ENCODE results near the gene APOA4.

The APOA4 gene

GRCh38 chr11:116787786-116788486, 35.2 kb downstream of the APOA4 start, which contains the start of gene ZPR1:
Gene ZPR1 (minus strand): TSS chr11:116788023. CDS start chr11:116787990, 33 bp downstream.
- no peaks in the 10 kb centered on the region for H3K27me3 Mint-ChIP-seq
- H3K4me3 Mint-ChIP-seq: peak within 1 kb of the TSS; percentile 78
- H3K36me3 Mint-ChIP-seq (ENCODE audit: insufficient read depth): peaks cover 30% of the 10 kb centered on the region
- peak within 1 kb of the TSS; percentile 93 for H3K27ac Mint-ChIP-seq (ENCODE audit: low read depth)
- peak; percentile 79 to 82 for DNase-seq (ENCODE audit: low spot score in 2 of 2)
- ATAC-seq (replicated peaks; ENCODE audit: extremely low read depth, poor library complexity, severe bottlenecking): peak; percentile 92
- no peaks in the 10 kb centered on the region for H3K9me3 Mint-ChIP-seq
- H3K4me1 Mint-ChIP-seq: peaks cover 42% of the 10 kb centered on the region

- H3K36me3 Mint-ChIP-seq (ENCODE audit: insufficient read depth): peaks cover 34% of the 10 kb centered on the region
- ATAC-seq (replicated peaks; ENCODE audit: extremely low read depth, poor library complexity, severe bottlenecking) (no peak), DNase-seq (ENCODE audit: low spot score in 2 of 2) (no peak)
- H3K9me3 Mint-ChIP-seq: no peaks in the 10 kb centered on the region
- H3K4me1 Mint-ChIP-seq: peaks cover 47% of the 10 kb centered on the region
- no peaks in the 10 kb centered on the region for H3K27me3 Mint-ChIP-seq
- peak overlapping the region; percentile 78 for H3K4me3 Mint-ChIP-seq
- peak overlapping the region; percentile 93 for H3K27ac Mint-ChIP-seq (ENCODE audit: low read depth)
Measured at GRCh38 chr11:116787436-116787785, 35.7 kb downstream of the APOA4 start.

- no peak for DNase-seq (ENCODE audit: low spot score in 2 of 2)
- H3K36me3 Mint-ChIP-seq (ENCODE audit: insufficient read depth): peaks cover 37% of the 10 kb centered on the region
- no peak for ATAC-seq (replicated peaks; ENCODE audit: extremely low read depth, poor library complexity, severe bottlenecking)
- H3K27me3 Mint-ChIP-seq: no peaks in the 10 kb centered on the region
- peak overlapping the region; percentile 78 for H3K4me3 Mint-ChIP-seq
- no peaks in the 10 kb centered on the region for H3K9me3 Mint-ChIP-seq
- H3K4me1 Mint-ChIP-seq: peaks cover 51% of the 10 kb centered on the region
- peak overlapping the region; percentile 73 for H3K27ac Mint-ChIP-seq (ENCODE audit: low read depth)
Measured at GRCh38 chr11:116786966-116787365, 36.1 kb downstream of the APOA4 start.

- Mint-ChIP-seq H3K27ac (ENCODE audit: low read depth) (no peak overlapping the region), H3K4me3 (peak overlapping the region; percentile 78), H3K27me3 (no peaks in the 10 kb centered on the region), H3K9me3 (no peaks in the 10 kb centered on the region), H3K4me1 (peaks cover 54% of the 10 kb centered on the region), H3K36me3 (ENCODE audit: insufficient read depth) (peaks cover 43% of the 10 kb centered on the region)
- DNase-seq (ENCODE audit: low spot score in 2 of 2): no peak
- ATAC-seq (replicated peaks; ENCODE audit: extremely low read depth, poor library complexity, severe bottlenecking): no peak
Measured at GRCh38 chr11:116786326-116786725, 36.8 kb downstream of the APOA4 start.

GRCh38 chr11:116782728-116783127, 40.4 kb downstream of the APOA4 start:
- no peak overlapping the region for H3K4me3 Mint-ChIP-seq
- no peak for ATAC-seq (replicated peaks; ENCODE audit: extremely low read depth, poor library complexity, severe bottlenecking)
- H3K27ac Mint-ChIP-seq (ENCODE audit: low read depth): peak overlapping the region; percentile 16
- peaks cover 66% of the 10 kb centered on the region for H3K36me3 Mint-ChIP-seq (ENCODE audit: insufficient read depth)
- DNase-seq (ENCODE audit: low spot score in 2 of 2): no peak
- no peaks in the 10 kb centered on the region for H3K9me3 Mint-ChIP-seq
- H3K4me1 Mint-ChIP-seq: peaks cover 46% of the 10 kb centered on the region
- no peaks in the 10 kb centered on the region for H3K27me3 Mint-ChIP-seq

GRCh38 chr11:116778556-116778955, 44.5 kb downstream of the APOA4 start:
- H3K4me1 Mint-ChIP-seq: peaks cover 27% of the 10 kb centered on the region
- H3K27ac Mint-ChIP-seq (ENCODE audit: low read depth): no peak overlapping the region
- no peak overlapping the region for H3K4me3 Mint-ChIP-seq
- ATAC-seq (replicated peaks; ENCODE audit: extremely low read depth, poor library complexity, severe bottlenecking): no peak
- peaks cover 63% of the 10 kb centered on the region for H3K36me3 Mint-ChIP-seq (ENCODE audit: insufficient read depth)
- no peaks in the 10 kb centered on the region for H3K9me3 Mint-ChIP-seq
- H3K27me3 Mint-ChIP-seq: no peaks in the 10 kb centered on the region
- no peak for DNase-seq (ENCODE audit: low spot score in 2 of 2)

- Mint-ChIP-seq H3K27me3 (no peaks in the 10 kb centered on the region), H3K36me3 (ENCODE audit: insufficient read depth) (peaks cover 65% of the 10 kb centered on the region), H3K27ac (ENCODE audit: low read depth) (peak overlapping the region; percentile 25), H3K4me1 (peaks cover 23% of the 10 kb centered on the region), H3K4me3 (no peak overlapping the region), H3K9me3 (no peaks in the 10 kb centered on the region)
- DNase-seq (ENCODE audit: low spot score in 2 of 2) (no peak), ATAC-seq (replicated peaks; ENCODE audit: extremely low read depth, poor library complexity, severe bottlenecking) (no peak)
Measured at GRCh38 chr11:116777056-116777455, 46.0 kb downstream of the APOA4 start.

GRCh38 chr11:116776522-116776984, 46.6 kb downstream of the APOA4 start:
- Mint-ChIP-seq H3K9me3 (no peaks in the 10 kb centered on the region), H3K4me3 (no peak overlapping the region), H3K27me3 (no peaks in the 10 kb centered on the region), H3K36me3 (ENCODE audit: insufficient read depth) (peaks cover 60% of the 10 kb centered on the region), H3K4me1 (peaks cover 25% of the 10 kb centered on the region), H3K27ac (ENCODE audit: low read depth) (peak overlapping the region; percentile 25)
- DNase-seq (ENCODE audit: low spot score in 2 of 2) (no peak), ATAC-seq (replicated peaks; ENCODE audit: extremely low read depth, poor library complexity, severe bottlenecking) (no peak)

- H3K4me3 Mint-ChIP-seq: no peak overlapping the region
- no peaks in the 10 kb centered on the region for H3K9me3 Mint-ChIP-seq
- DNase-seq (ENCODE audit: low spot score in 2 of 2): no peak
- no peak for ATAC-seq (replicated peaks; ENCODE audit: extremely low read depth, poor library complexity, severe bottlenecking)
- H3K4me1 Mint-ChIP-seq: peaks cover 25% of the 10 kb centered on the region
- peaks cover 54% of the 10 kb centered on the region for H3K36me3 Mint-ChIP-seq (ENCODE audit: insufficient read depth)
- no peak overlapping the region for H3K27ac Mint-ChIP-seq (ENCODE audit: low read depth)
- no peaks in the 10 kb centered on the region for H3K27me3 Mint-ChIP-seq
Measured at GRCh38 chr11:116775975-116776374, 47.1 kb downstream of the APOA4 start.

GRCh38 chr11:116774661-116775060, 48.4 kb downstream of the APOA4 start:
- H3K36me3 Mint-ChIP-seq (ENCODE audit: insufficient read depth): peaks cover 48% of the 10 kb centered on the region
- no peaks in the 10 kb centered on the region for H3K9me3 Mint-ChIP-seq
- peak overlapping the region; percentile 23 for H3K27ac Mint-ChIP-seq (ENCODE audit: low read depth)
- H3K4me3 Mint-ChIP-seq: no peak overlapping the region
- DNase-seq (ENCODE audit: low spot score in 2 of 2) (no peak), ATAC-seq (replicated peaks; ENCODE audit: extremely low read depth, poor library complexity, severe bottlenecking) (no peak)
- H3K4me1 Mint-ChIP-seq: peaks cover 27% of the 10 kb centered on the region
- H3K27me3 Mint-ChIP-seq: no peaks in the 10 kb centered on the region

GRCh38 chr11:116773203-116774097, 49.7 kb downstream of the APOA4 start:
- Mint-ChIP-seq H3K27me3 (no peaks in the 10 kb centered on the region), H3K27ac (ENCODE audit: low read depth) (peak overlapping the region; percentile 95), H3K9me3 (no peaks in the 10 kb centered on the region), H3K36me3 (ENCODE audit: insufficient read depth) (peaks cover 47% of the 10 kb centered on the region), H3K4me1 (peaks cover 27% of the 10 kb centered on the region), H3K4me3 (peak overlapping the region; percentile 96)
- DNase-seq (ENCODE audit: low spot score in 2 of 2) (no peak), ATAC-seq (replicated peaks; ENCODE audit: extremely low read depth, poor library complexity, severe bottlenecking) (peak; percentile 10)

GRCh38 chr11:116772443-116773202, 50.5 kb downstream of the APOA4 start, which contains the start of gene BUD13:
Gene BUD13 (minus strand): TSS chr11:116772987. CDS start chr11:116772964, 23 bp downstream.
- Mint-ChIP-seq H3K27me3 (no peaks in the 10 kb centered on the region), H3K9me3 (no peaks in the 10 kb centered on the region), H3K36me3 (ENCODE audit: insufficient read depth) (peaks cover 48% of the 10 kb centered on the region), H3K27ac (ENCODE audit: low read depth) (peak within 1 kb of the TSS; percentile 95), H3K4me3 (peak within 1 kb of the TSS; percentile 96), H3K4me1 (peaks cover 27% of the 10 kb centered on the region)
- DNase-seq (ENCODE audit: low spot score in 2 of 2) (peak; percentile 91 to 96), ATAC-seq (replicated peaks; ENCODE audit: extremely low read depth, poor library complexity, severe bottlenecking) (peak; percentile 95)

All from central memory CD8-positive, alpha-beta T cell (primary cell).